CD4-positive, alpha-beta T cell treated with Interleukin-2 at 100 ng/mL for 4 hours (primary cell): Measurements from ENCODE around the gene SLCO2B1.

Experiments
- DNase-seq: peaks from one replicate; pipeline ENCODE4 v3.0.0-alpha.2; 2020; ENCODE audit warnings: low spot score

The SLCO2B1 gene

GRCh38 chr11:75248924-75249256, 98.0 kb downstream of the SLCO2B1 start:
- DNase-seq: no peak

- DNase-seq: no peak
Measured at GRCh38 chr11:75249704-75250103, 98.8 kb downstream of the SLCO2B1 start.

- no peak for DNase-seq
Measured at GRCh38 chr11:75254326-75254725, 103.4 kb downstream of the SLCO2B1 start.
